Measurements from ENCODE around the gene TMEM50B.
"Not testable (repeated sequence)": the region's sequence is repeated elsewhere in the genome, so short reads cannot be mapped to it uniquely, and the experiment has no call there.

TMEM50B gene

GRCh38 chr21:33479679-33480480 lies at the start of gene TMEM50B:
TSS of gene TMEM50B (minus strand) at chr21:33479974. CDS start at chr21:33468885, 11,089 bp downstream.
- DNase-seq (ENCODE audit: low read depth in 2 of 2) = peak; percentile 89 to 96

- no peak for DNase-seq (ENCODE audit: low read depth in 2 of 2)
Measured at GRCh38 chr21:33522953-33523349, 43.2 kb upstream of the TMEM50B start.

- DNase-seq (ENCODE audit: low read depth in 2 of 2) = no peak
Measured at GRCh38 chr21:33522297-33522952, 42.7 kb upstream of the TMEM50B start.

- DNase-seq (ENCODE audit: low read depth in 2 of 2) = no peak
Measured at GRCh38 chr21:33518899-33519298, 39.1 kb upstream of the TMEM50B start.

- DNase-seq (ENCODE audit: low read depth in 2 of 2) = no peak
Measured at GRCh38 chr21:33514229-33514628, 34.5 kb upstream of the TMEM50B start.

- no peak for DNase-seq (ENCODE audit: low read depth in 2 of 2)
Measured at GRCh38 chr21:33512481-33512880, 32.7 kb upstream of the TMEM50B start.

GRCh38 chr21:33511639-33512038 lies 31.9 kb upstream of the TMEM50B start:
- DNase-seq (ENCODE audit: low read depth in 2 of 2) = no peak

GRCh38 chr21:33510826-33511225 lies 31.1 kb upstream of the TMEM50B start:
- DNase-seq (ENCODE audit: low read depth in 2 of 2) = no peak

- DNase-seq (ENCODE audit: low read depth in 2 of 2) = not testable (repeated sequence)
Measured at GRCh38 chr21:33507003-33507402, 27.2 kb upstream of the TMEM50B start.

GRCh38 chr21:33505833-33506232 lies 26.1 kb upstream of the TMEM50B start:
- DNase-seq (ENCODE audit: low read depth in 2 of 2) = no peak

- no peak for DNase-seq (ENCODE audit: low read depth in 2 of 2)
Measured at GRCh38 chr21:33496345-33496744, 16.6 kb upstream of the TMEM50B start.

GRCh38 chr21:33495743-33496142 lies 16.0 kb upstream of the TMEM50B start:
- no peak for DNase-seq (ENCODE audit: low read depth in 2 of 2)

- DNase-seq (ENCODE audit: low read depth in 2 of 2) = no peak
Measured at GRCh38 chr21:33493756-33494155, 14.0 kb upstream of the TMEM50B start.

- no peak for DNase-seq (ENCODE audit: low read depth in 2 of 2)
Measured at GRCh38 chr21:33492571-33492970, 12.8 kb upstream of the TMEM50B start.

GRCh38 chr21:33491373-33492102 lies 11.8 kb upstream of the TMEM50B start, which contains the start of gene DNAJC28:
TSS of gene DNAJC28 (minus strand) at chr21:33491716. CDS start at chr21:33489393, 2,323 bp downstream.
- DNase-seq (ENCODE audit: low read depth in 2 of 2) = peak; percentile 91 to 92

- DNase-seq (ENCODE audit: low read depth in 2 of 2) = no peak
Measured at GRCh38 chr21:33490991-33491372, 11.2 kb upstream of the TMEM50B start.

GRCh38 chr21:33488936-33489335 lies 9.2 kb upstream of the TMEM50B start:
- DNase-seq (ENCODE audit: low read depth in 2 of 2) = no peak

- no peak for DNase-seq (ENCODE audit: low read depth in 2 of 2)
Measured at GRCh38 chr21:33487996-33488395, 8.2 kb upstream of the TMEM50B start.

GRCh38 chr21:33481314-33481943 lies 1.7 kb upstream of the TMEM50B start:
- DNase-seq (ENCODE audit: low read depth in 2 of 2) = no peak

- no peak for DNase-seq (ENCODE audit: low read depth in 2 of 2)
Measured at GRCh38 chr21:33480481-33481103, 818 bp upstream of the TMEM50B start.

GRCh38 chr21:33478935-33479678 lies 667 bp downstream of the TMEM50B start:
- DNase-seq (ENCODE audit: low read depth in 2 of 2) = peak in 1 of 2 donors; percentile 4

Measured in stimulated activated CD8-positive, alpha-beta memory T cell treated with anti-CD3 and anti-CD28 coated beads, Interleukin-15, amount 100 ng/mL, for 4 hours (primary cell).